WTC11 (cell line): ENCODE data around the gene VILL. TPM values are rescaled to one million over a fixed set of nuclear protein-coding genes. Genes with fewer than 3 reads are reported as not detected.

ENCODE experiments used
- ATAC-seq: fragments of 200-7000 bp; cut with Tn5 transposase; 2 replicates; pipeline ENCODE4 v1.10.0; 2021; ENCODE audit warnings: mild to moderate bottlenecking, moderate library complexity
- CTCF ChIA-PET: fragments of 300-600 bp; sonication (Branson Sonifier 250); formaldehyde crosslinking; loops from one replicate; lab custom pipeline; 2021; ENCODE audit warnings: antibody characterized with exemption; lab: Charles Lee
- POLR2A ChIA-PET: fragments of 350-600 bp; sonication (Branson Sonifier 250); formaldehyde crosslinking; loops from one replicate; lab custom pipeline; 2021; ENCODE audit warnings: antibody characterized with exemption; lab: Charles Lee
- DNase-seq: peaks from one replicate; pipeline ENCODE4 v3.0.0; 2021; ENCODE audit warnings: low spot score
- H3K27ac Mint-ChIP-seq: 2 replicates; pipeline ENCODE4 v1.8.0; 2021; ENCODE audit warnings: mixed read lengths
- H3K27me3 Mint-ChIP-seq: 2 replicates; pipeline ENCODE4 v1.8.0; 2021; ENCODE audit warnings: low read depth, mild to moderate bottlenecking, moderate library complexity, mixed read lengths
- H3K36me3 Mint-ChIP-seq: 2 replicates; pipeline ENCODE4 v1.8.0; 2021; ENCODE audit warnings: mixed read lengths
- H3K4me1 Mint-ChIP-seq: 2 replicates; pipeline ENCODE4 v1.8.0; 2022; ENCODE audit warnings: mixed read lengths
- H3K4me3 Mint-ChIP-seq: 2 replicates; pipeline ENCODE4 v1.8.0; 2021; ENCODE audit warnings: mild to moderate bottlenecking, moderate library complexity, mixed read lengths
- H3K9me3 Mint-ChIP-seq: 2 replicates; pipeline ENCODE4 v1.8.0; 2021; ENCODE audit warnings: mixed read lengths
- CBFB ChIP-seq: sonication (generic); formaldehyde crosslinking; IDR thresholded peaks from 2 replicates; pipeline ENCODE4 v1.8.1; 2022; ENCODE audit warnings: mild to moderate bottlenecking, low read depth, missing genetic modification reagents
- ELF4 ChIP-seq: sonication (generic); formaldehyde crosslinking; IDR thresholded peaks from 2 replicates; pipeline ENCODE4 v1.8.1; 2022; ENCODE audit warnings: low read depth, mild to moderate bottlenecking, moderate library complexity, missing genetic modification reagents
- ESRRA ChIP-seq: sonication (generic); formaldehyde crosslinking; IDR thresholded peaks from 2 replicates; pipeline ENCODE4 v1.8.1; 2022; ENCODE audit warnings: mild to moderate bottlenecking, missing genetic modification reagents, borderline replicate concordance
- FOXJ3 ChIP-seq: sonication (generic); formaldehyde crosslinking; IDR thresholded peaks from 2 replicates; pipeline ENCODE4 v1.9.0; 2021; ENCODE audit warnings: missing genetic modification reagents, mild to moderate bottlenecking, borderline replicate concordance
- JUN ChIP-seq: sonication (generic); formaldehyde crosslinking; IDR thresholded peaks from 2 replicates; pipeline ENCODE4 v1.8.0; 2023; ENCODE audit warnings: mild to moderate bottlenecking, missing genetic modification reagents
- NFATC4 ChIP-seq: fragments of 250-450 bp; sonication (Bioruptor Pico); IDR thresholded peaks from 2 replicates; pipeline ENCODE4 v1.9.0; 2021; ENCODE audit warnings: mild to moderate bottlenecking
- NFE2L1 ChIP-seq: sonication (generic); formaldehyde crosslinking; IDR thresholded peaks from 2 replicates; pipeline ENCODE4 v1.8.1; 2023; ENCODE audit warnings: missing genetic modification reagents
- OVOL2 ChIP-seq: fragments of 250-450 bp; sonication (Bioruptor Pico); IDR thresholded peaks from 2 replicates; pipeline ENCODE4 v1.9.0; 2021; ENCODE audit warnings: mild to moderate bottlenecking, borderline replicate concordance
- TCF7 ChIP-seq: sonication (generic); formaldehyde crosslinking; IDR thresholded peaks from 2 replicates; pipeline ENCODE4 v1.8.0; 2022; ENCODE audit warnings: mild to moderate bottlenecking, low read depth, missing genetic modification reagents, moderate library complexity
- ZBTB21 ChIP-seq: sonication (generic); formaldehyde crosslinking; IDR thresholded peaks from 2 replicates; pipeline ENCODE4 v1.8.1; 2023; ENCODE audit warnings: mild to moderate bottlenecking, missing genetic modification reagents, borderline replicate concordance
- ZNF121 ChIP-seq: sonication (generic); formaldehyde crosslinking; IDR thresholded peaks from 2 replicates; pipeline ENCODE4 v1.8.0; 2023; ENCODE audit warnings: missing genetic modification reagents
- ZNF219 ChIP-seq: sonication (generic); formaldehyde crosslinking; IDR thresholded peaks from 2 replicates; pipeline ENCODE4 v1.8.0; 2023; ENCODE audit warnings: missing genetic modification reagents, mild to moderate bottlenecking, borderline replicate concordance
- ZNF232 ChIP-seq: sonication (generic); formaldehyde crosslinking; IDR thresholded peaks from 2 replicates; pipeline ENCODE4 v1.8.0; 2022; ENCODE audit warnings: mild to moderate bottlenecking, missing genetic modification reagents
- ZNF396 ChIP-seq: fragments of 250-450 bp; sonication (Bioruptor Pico); IDR thresholded peaks from 2 replicates; pipeline ENCODE4 v1.8.0; 2021; ENCODE audit warnings: mild to moderate bottlenecking, moderate library complexity, borderline replicate concordance
- total RNA-seq: library from RNA; stranded (reverse); gene quantifications from 3 replicates; pipeline ENCODE4 v1.2.3, GENCODE V29; 2021
- TF ChIP-seq, protein P1 (sequence below): sonication (generic); formaldehyde crosslinking; IDR thresholded peaks from 2 replicates; pipeline ENCODE4 v1.8.0; 2022; ENCODE audit warnings: missing genetic modification reagents
- TF ChIP-seq, protein P2 (sequence below): sonication (generic); formaldehyde crosslinking; IDR thresholded peaks from 2 replicates; pipeline ENCODE4 v1.8.1; 2023; ENCODE audit warnings: mild to moderate bottlenecking, missing genetic modification reagents
- TF ChIP-seq, protein P3 (sequence below): sonication (generic); formaldehyde crosslinking; IDR thresholded peaks from 2 replicates; pipeline ENCODE4 v1.8.0; 2023; ENCODE audit warnings: missing genetic modification reagents, mild to moderate bottlenecking, borderline replicate concordance
- TF ChIP-seq, protein P4 (sequence below): sonication (generic); formaldehyde crosslinking; IDR thresholded peaks from 2 replicates; pipeline ENCODE4 v1.8.1; 2023; ENCODE audit warnings: mild to moderate bottlenecking, missing genetic modification reagents
- TF ChIP-seq, protein P5 (sequence below): fragments of 250-450 bp; sonication (Bioruptor Pico); IDR thresholded peaks from 2 replicates; pipeline ENCODE4 v1.9.0; 2021; ENCODE audit warnings: mild to moderate bottlenecking

Gene VILL
- total RNA-seq, 1 experiment from 2014 or later: 4.7 TPM

DNA sequence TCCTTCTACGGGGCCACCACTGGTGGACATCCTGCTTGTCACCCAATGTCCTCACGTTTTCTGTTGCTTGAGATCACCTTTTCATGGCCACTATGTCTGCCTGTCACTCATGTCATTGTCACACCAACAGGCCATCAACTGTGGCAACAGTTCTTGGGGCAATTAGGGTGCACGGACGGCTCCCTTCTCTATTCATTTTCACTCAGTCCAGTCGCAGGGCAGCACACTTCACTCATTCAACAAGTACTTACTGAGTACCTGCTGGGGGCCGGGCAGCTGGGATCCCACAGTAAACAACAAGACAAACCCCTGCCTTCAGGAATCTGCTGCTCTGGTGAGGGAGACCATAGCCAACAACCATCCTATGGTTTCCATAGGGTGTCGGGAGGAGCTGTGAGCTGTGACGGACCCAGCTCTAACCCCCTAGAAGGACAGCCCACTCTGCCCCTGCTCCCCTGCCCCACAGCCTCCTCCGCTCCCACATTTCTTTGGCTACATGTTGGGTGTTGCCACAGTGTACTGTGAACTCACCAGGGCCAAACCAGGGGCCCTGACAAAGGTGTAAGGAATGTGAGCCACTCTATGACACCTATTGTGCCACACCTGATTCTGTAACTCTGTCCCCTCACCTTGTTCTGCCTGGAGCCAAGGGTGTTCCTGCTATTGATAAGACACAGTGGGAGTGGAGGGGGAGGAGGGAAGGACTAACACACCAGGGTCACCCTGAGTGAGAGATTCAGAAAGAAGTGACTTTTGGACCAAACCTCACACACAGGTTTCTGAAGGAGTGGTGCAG is 1.9 kb downstream of the VILL start:
- ChIA-PET CTCF (interaction anchor here (0.6 to 1.5 kb wide), 3 partner anchors 18 to 588 kb away, joined by 3 to 6 read pairs (median 3); no protein-coding TSS in a partner anchor), POLR2A (no interaction called here)
- DNase-seq (no peak), ATAC-seq (no peak)
- TF ChIP-seq, protein P1, sequence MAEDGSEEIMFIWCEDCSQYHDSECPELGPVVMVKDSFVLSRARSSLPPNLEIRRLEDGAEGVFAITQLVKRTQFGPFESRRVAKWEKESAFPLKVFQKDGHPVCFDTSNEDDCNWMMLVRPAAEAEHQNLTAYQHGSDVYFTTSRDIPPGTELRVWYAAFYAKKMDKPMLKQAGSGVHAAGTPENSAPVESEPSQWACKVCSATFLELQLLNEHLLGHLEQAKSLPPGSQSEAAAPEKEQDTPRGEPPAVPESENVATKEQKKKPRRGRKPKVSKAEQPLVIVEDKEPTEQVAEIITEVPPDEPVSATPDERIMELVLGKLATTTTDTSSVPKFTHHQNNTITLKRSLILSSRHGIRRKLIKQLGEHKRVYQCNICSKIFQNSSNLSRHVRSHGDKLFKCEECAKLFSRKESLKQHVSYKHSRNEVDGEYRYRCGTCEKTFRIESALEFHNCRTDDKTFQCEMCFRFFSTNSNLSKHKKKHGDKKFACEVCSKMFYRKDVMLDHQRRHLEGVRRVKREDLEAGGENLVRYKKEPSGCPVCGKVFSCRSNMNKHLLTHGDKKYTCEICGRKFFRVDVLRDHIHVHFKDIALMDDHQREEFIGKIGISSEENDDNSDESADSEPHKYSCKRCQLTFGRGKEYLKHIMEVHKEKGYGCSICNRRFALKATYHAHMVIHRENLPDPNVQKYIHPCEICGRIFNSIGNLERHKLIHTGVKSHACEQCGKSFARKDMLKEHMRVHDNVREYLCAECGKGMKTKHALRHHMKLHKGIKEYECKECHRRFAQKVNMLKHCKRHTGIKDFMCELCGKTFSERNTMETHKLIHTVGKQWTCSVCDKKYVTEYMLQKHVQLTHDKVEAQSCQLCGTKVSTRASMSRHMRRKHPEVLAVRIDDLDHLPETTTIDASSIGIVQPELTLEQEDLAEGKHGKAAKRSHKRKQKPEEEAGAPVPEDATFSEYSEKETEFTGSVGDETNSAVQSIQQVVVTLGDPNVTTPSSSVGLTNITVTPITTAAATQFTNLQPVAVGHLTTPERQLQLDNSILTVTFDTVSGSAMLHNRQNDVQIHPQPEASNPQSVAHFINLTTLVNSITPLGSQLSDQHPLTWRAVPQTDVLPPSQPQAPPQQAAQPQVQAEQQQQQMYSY (CRISPR knock-in tag): no peak
- TF ChIP-seq, protein P2, sequence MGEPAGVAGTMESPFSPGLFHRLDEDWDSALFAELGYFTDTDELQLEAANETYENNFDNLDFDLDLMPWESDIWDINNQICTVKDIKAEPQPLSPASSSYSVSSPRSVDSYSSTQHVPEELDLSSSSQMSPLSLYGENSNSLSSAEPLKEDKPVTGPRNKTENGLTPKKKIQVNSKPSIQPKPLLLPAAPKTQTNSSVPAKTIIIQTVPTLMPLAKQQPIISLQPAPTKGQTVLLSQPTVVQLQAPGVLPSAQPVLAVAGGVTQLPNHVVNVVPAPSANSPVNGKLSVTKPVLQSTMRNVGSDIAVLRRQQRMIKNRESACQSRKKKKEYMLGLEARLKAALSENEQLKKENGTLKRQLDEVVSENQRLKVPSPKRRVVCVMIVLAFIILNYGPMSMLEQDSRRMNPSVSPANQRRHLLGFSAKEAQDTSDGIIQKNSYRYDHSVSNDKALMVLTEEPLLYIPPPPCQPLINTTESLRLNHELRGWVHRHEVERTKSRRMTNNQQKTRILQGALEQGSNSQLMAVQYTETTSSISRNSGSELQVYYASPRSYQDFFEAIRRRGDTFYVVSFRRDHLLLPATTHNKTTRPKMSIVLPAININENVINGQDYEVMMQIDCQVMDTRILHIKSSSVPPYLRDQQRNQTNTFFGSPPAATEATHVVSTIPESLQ: no peak
- TF ChIP-seq TCF7 (CRISPR knock-in tag) (no peak), FOXJ3 (CRISPR knock-in tag) (no peak), NFE2L1 (CRISPR knock-in tag) (no peak), ESRRA (no peak), ZNF121 (CRISPR knock-in tag) (no peak), NFATC4 (no peak), ELF4 (CRISPR knock-in tag) (no peak), ZNF396 (no peak), OVOL2 (no peak), CBFB (CRISPR knock-in tag) (no peak), ZNF219 (no peak)
- TF ChIP-seq, protein P3, sequence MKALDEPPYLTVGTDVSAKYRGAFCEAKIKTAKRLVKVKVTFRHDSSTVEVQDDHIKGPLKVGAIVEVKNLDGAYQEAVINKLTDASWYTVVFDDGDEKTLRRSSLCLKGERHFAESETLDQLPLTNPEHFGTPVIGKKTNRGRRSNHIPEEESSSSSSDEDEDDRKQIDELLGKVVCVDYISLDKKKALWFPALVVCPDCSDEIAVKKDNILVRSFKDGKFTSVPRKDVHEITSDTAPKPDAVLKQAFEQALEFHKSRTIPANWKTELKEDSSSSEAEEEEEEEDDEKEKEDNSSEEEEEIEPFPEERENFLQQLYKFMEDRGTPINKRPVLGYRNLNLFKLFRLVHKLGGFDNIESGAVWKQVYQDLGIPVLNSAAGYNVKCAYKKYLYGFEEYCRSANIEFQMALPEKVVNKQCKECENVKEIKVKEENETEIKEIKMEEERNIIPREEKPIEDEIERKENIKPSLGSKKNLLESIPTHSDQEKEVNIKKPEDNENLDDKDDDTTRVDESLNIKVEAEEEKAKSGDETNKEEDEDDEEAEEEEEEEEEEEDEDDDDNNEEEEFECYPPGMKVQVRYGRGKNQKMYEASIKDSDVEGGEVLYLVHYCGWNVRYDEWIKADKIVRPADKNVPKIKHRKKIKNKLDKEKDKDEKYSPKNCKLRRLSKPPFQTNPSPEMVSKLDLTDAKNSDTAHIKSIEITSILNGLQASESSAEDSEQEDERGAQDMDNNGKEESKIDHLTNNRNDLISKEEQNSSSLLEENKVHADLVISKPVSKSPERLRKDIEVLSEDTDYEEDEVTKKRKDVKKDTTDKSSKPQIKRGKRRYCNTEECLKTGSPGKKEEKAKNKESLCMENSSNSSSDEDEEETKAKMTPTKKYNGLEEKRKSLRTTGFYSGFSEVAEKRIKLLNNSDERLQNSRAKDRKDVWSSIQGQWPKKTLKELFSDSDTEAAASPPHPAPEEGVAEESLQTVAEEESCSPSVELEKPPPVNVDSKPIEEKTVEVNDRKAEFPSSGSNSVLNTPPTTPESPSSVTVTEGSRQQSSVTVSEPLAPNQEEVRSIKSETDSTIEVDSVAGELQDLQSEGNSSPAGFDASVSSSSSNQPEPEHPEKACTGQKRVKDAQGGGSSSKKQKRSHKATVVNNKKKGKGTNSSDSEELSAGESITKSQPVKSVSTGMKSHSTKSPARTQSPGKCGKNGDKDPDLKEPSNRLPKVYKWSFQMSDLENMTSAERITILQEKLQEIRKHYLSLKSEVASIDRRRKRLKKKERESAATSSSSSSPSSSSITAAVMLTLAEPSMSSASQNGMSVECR (CRISPR knock-in tag): no peak
- Mint-ChIP-seq H3K4me1 (peaks cover 26% of the 10 kb centered on the region), H3K27ac (no peak overlapping the region), H3K4me3 (no peak overlapping the region), H3K36me3 (peaks cover 2% of the 10 kb centered on the region; the same call in 1 of the 2 replicates), H3K9me3 (no peaks in the 10 kb centered on the region), H3K27me3 (peaks cover 19% of the 10 kb centered on the region)

DNA sequence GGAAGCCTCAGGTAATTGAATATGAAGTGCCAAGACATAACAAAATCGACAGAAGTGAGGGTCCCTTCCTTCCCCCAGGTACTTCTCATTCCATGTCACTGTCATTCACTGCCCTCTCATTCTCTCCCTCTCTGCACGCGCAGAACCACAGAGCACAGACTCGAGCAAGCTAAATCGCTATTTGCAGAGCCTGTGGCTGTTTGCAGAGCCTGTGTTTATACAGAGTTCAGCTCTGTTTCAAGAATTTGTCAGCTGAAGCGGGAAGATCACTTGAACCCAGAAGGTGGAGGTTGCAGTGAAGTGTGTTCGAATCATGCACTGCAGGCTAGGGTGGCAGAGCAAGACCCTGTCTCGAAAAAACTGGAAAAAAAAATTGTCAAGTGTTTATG is 2.5 kb downstream of the VILL start:
- peak; percentile 2 for DNase-seq
- H3K4me3 Mint-ChIP-seq: peak overlapping the region; percentile 85
- no peak for ATAC-seq
- CTCF ChIA-PET: interaction anchor here (1.5 kb wide), 1 partner anchor 19 kb away, joined by 6 read pairs; no protein-coding TSS in a partner anchor
- TF ChIP-seq, protein P4, sequence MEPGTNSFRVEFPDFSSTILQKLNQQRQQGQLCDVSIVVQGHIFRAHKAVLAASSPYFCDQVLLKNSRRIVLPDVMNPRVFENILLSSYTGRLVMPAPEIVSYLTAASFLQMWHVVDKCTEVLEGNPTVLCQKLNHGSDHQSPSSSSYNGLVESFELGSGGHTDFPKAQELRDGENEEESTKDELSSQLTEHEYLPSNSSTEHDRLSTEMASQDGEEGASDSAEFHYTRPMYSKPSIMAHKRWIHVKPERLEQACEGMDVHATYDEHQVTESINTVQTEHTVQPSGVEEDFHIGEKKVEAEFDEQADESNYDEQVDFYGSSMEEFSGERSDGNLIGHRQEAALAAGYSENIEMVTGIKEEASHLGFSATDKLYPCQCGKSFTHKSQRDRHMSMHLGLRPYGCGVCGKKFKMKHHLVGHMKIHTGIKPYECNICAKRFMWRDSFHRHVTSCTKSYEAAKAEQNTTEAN (CRISPR knock-in tag): no peak
- TF ChIP-seq ZBTB21 (CRISPR knock-in tag) (no peak), ZNF396 (no peak), JUN (CRISPR knock-in tag) (no peak), ZNF232 (CRISPR knock-in tag) (no peak)
- TF ChIP-seq, protein P5, sequence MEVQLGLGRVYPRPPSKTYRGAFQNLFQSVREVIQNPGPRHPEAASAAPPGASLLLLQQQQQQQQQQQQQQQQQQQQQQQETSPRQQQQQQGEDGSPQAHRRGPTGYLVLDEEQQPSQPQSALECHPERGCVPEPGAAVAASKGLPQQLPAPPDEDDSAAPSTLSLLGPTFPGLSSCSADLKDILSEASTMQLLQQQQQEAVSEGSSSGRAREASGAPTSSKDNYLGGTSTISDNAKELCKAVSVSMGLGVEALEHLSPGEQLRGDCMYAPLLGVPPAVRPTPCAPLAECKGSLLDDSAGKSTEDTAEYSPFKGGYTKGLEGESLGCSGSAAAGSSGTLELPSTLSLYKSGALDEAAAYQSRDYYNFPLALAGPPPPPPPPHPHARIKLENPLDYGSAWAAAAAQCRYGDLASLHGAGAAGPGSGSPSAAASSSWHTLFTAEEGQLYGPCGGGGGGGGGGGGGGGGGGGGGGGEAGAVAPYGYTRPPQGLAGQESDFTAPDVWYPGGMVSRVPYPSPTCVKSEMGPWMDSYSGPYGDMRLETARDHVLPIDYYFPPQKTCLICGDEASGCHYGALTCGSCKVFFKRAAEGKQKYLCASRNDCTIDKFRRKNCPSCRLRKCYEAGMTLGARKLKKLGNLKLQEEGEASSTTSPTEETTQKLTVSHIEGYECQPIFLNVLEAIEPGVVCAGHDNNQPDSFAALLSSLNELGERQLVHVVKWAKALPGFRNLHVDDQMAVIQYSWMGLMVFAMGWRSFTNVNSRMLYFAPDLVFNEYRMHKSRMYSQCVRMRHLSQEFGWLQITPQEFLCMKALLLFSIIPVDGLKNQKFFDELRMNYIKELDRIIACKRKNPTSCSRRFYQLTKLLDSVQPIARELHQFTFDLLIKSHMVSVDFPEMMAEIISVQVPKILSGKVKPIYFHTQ (CRISPR knock-in tag): no peak
- TF ChIP-seq, all 79 proteins: peak for 0
- H3K27ac Mint-ChIP-seq: no peak overlapping the region
- H3K27me3 Mint-ChIP-seq: peaks cover 23% of the 10 kb centered on the region
- POLR2A ChIA-PET: no interaction called here
- peaks cover 2% of the 10 kb centered on the region; the same call in 1 of the 2 replicates for H3K36me3 Mint-ChIP-seq
- peaks cover 26% of the 10 kb centered on the region for H3K4me1 Mint-ChIP-seq
- no peaks in the 10 kb centered on the region for H3K9me3 Mint-ChIP-seq
